ENCODE results near the gene VGLL1.

DNA sequence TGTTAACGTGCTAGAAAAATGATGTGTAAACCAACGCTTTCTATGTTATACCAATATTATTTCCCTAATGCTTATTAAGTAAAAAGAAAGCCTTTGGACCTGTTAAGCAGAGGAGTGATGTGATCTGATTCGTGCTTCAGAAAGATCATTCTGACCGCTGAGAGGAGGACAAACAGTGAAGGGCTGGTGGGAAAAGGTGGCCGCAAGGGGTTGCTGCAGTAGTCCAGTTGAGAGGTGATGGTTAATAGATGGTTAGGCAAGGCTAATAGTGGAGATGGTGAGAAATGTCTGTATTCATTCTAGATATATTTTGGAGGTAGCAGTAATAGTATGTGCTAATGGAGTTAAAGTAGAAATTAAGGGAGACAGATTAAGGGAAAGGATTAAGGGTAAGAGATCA is 12.9 kb upstream of the VGLL1 start:
- TF ChIP-seq TAF1 (conservative IDR thresholded peaks at IDR 0.05) (no peak), GABPA (IDR thresholded peaks at IDR 0.05 in 1 of 2, conservative IDR thresholded peaks at IDR 0.05 in 1 of 2) (no peak)
- TF ChIP-seq, protein P1, sequence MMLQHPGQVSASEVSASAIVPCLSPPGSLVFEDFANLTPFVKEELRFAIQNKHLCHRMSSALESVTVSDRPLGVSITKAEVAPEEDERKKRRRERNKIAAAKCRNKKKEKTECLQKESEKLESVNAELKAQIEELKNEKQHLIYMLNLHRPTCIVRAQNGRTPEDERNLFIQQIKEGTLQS (IDR thresholded peaks at IDR 0.05) = no peak
- TF ChIP-seq, protein P2, sequence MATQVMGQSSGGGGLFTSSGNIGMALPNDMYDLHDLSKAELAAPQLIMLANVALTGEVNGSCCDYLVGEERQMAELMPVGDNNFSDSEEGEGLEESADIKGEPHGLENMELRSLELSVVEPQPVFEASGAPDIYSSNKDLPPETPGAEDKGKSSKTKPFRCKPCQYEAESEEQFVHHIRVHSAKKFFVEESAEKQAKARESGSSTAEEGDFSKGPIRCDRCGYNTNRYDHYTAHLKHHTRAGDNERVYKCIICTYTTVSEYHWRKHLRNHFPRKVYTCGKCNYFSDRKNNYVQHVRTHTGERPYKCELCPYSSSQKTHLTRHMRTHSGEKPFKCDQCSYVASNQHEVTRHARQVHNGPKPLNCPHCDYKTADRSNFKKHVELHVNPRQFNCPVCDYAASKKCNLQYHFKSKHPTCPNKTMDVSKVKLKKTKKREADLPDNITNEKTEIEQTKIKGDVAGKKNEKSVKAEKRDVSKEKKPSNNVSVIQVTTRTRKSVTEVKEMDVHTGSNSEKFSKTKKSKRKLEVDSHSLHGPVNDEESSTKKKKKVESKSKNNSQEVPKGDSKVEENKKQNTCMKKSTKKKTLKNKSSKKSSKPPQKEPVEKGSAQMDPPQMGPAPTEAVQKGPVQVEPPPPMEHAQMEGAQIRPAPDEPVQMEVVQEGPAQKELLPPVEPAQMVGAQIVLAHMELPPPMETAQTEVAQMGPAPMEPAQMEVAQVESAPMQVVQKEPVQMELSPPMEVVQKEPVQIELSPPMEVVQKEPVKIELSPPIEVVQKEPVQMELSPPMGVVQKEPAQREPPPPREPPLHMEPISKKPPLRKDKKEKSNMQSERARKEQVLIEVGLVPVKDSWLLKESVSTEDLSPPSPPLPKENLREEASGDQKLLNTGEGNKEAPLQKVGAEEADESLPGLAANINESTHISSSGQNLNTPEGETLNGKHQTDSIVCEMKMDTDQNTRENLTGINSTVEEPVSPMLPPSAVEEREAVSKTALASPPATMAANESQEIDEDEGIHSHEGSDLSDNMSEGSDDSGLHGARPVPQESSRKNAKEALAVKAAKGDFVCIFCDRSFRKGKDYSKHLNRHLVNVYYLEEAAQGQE (IDR thresholded peaks at IDR 0.05) = no peak
- TF ChIP-seq, protein P3, sequence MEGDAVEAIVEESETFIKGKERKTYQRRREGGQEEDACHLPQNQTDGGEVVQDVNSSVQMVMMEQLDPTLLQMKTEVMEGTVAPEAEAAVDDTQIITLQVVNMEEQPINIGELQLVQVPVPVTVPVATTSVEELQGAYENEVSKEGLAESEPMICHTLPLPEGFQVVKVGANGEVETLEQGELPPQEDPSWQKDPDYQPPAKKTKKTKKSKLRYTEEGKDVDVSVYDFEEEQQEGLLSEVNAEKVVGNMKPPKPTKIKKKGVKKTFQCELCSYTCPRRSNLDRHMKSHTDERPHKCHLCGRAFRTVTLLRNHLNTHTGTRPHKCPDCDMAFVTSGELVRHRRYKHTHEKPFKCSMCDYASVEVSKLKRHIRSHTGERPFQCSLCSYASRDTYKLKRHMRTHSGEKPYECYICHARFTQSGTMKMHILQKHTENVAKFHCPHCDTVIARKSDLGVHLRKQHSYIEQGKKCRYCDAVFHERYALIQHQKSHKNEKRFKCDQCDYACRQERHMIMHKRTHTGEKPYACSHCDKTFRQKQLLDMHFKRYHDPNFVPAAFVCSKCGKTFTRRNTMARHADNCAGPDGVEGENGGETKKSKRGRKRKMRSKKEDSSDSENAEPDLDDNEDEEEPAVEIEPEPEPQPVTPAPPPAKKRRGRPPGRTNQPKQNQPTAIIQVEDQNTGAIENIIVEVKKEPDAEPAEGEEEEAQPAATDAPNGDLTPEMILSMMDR (IDR thresholded peaks at IDR 0.05; ENCODE audit: low read depth, low read length, missing input control) = no peak
